ENCODE measurements around the gene MAPK10. TPM values are rescaled to one million over a fixed set of nuclear protein-coding genes. Genes with fewer than 3 reads are reported as not detected.
"Not testable (repeated sequence)": the region's sequence is repeated elsewhere in the genome, so short reads cannot be mapped to it uniquely, and the experiment has no call there.

The MAPK10 gene
- total RNA-seq, 1 donor from 2014 or later = 38.9 TPM

- no peak for DNase-seq (ENCODE audit: low spot score)
Observed at GRCh38 chr4:86043755-86044592, 315.9 kb downstream of the MAPK10 start.

GRCh38 chr4:86038037-86038436, 321.8 kb downstream of the MAPK10 start:
- no peak for DNase-seq (ENCODE audit: low spot score)

GRCh38 chr4:86036736-86037135, 323.1 kb downstream of the MAPK10 start:
- no peak for DNase-seq (ENCODE audit: low spot score)

- DNase-seq (ENCODE audit: low spot score) = no peak
Observed at GRCh38 chr4:86035688-86036087, 324.2 kb downstream of the MAPK10 start.

- no peak for DNase-seq (ENCODE audit: low spot score)
Observed at GRCh38 chr4:86034616-86035015, 325.2 kb downstream of the MAPK10 start.

GRCh38 chr4:86033171-86033570, 326.7 kb downstream of the MAPK10 start:
- DNase-seq (ENCODE audit: low spot score) = no peak

- no peak for DNase-seq (ENCODE audit: low spot score)
Observed at GRCh38 chr4:86032476-86033022, 327.3 kb downstream of the MAPK10 start.

- no peak for DNase-seq (ENCODE audit: low spot score)
Observed at GRCh38 chr4:86031927-86032326, 327.9 kb downstream of the MAPK10 start.

GRCh38 chr4:86026720-86027119, 333.1 kb downstream of the MAPK10 start:
- no peak for DNase-seq (ENCODE audit: low spot score)

- not testable (repeated sequence) for DNase-seq (ENCODE audit: low spot score)
Observed at GRCh38 chr4:86021671-86022070, 338.2 kb downstream of the MAPK10 start.

GRCh38 chr4:86019906-86020305, 339.9 kb downstream of the MAPK10 start:
- no peak for DNase-seq (ENCODE audit: low spot score)

- no peak for DNase-seq (ENCODE audit: low spot score)
Observed at GRCh38 chr4:86019362-86019761, 340.5 kb downstream of the MAPK10 start.

- no peak for DNase-seq (ENCODE audit: low spot score)
Observed at GRCh38 chr4:86015412-86016350, 344.2 kb downstream of the MAPK10 start.

GRCh38 chr4:86014599-86014998, 345.3 kb downstream of the MAPK10 start:
- DNase-seq (ENCODE audit: low spot score) = no peak

- DNase-seq (ENCODE audit: low spot score) = no peak
Observed at GRCh38 chr4:86013621-86014020, 346.2 kb downstream of the MAPK10 start.

GRCh38 chr4:86011117-86011516, 348.7 kb downstream of the MAPK10 start:
- no peak for DNase-seq (ENCODE audit: low spot score)

- DNase-seq (ENCODE audit: low spot score) = no peak
Observed at GRCh38 chr4:86007042-86007441, 352.8 kb downstream of the MAPK10 start.

- no peak for DNase-seq (ENCODE audit: low spot score)
Observed at GRCh38 chr4:86006057-86006456, 353.8 kb downstream of the MAPK10 start.

GRCh38 chr4:86004030-86004429, 355.8 kb downstream of the MAPK10 start:
- DNase-seq (ENCODE audit: low spot score) = no peak

GRCh38 chr4:86001591-86001990, 358.3 kb downstream of the MAPK10 start:
- DNase-seq (ENCODE audit: low spot score) = no peak

GRCh38 chr4:85995361-85995760, 364.5 kb downstream of the MAPK10 start:
- no peak for DNase-seq (ENCODE audit: low spot score)

- DNase-seq (ENCODE audit: low spot score) = no peak
Observed at GRCh38 chr4:85994576-85994975, 365.3 kb downstream of the MAPK10 start.

Data from mesenteric fat pad (tissue), 1 donor.